ENCODE data around the gene LTB4R.

GRCh38 chr14:24273422-24273998 is 37.8 kb upstream of the LTB4R start:
- TF ChIP-seq CTCF (IDR thresholded peaks at IDR 0.05; ENCODE audit: low read depth, low read length) (no peak; the same call in 1 of the 2 replicates), EZH2phosphoT487 (IDR thresholded peaks at IDR 0.05; ENCODE audit: low read depth) (no peak)

Measured in OCI-LY3 (cell line).